GM12873 (cell line): ENCODE results near the gene JAKMIP1.

Experiments used
- CTCF ChIP-seq: IDR thresholded peaks from 2 replicates; pipeline ENCODE4 v1.5.1; 2012; ENCODE audit warnings: low read depth, mild to moderate bottlenecking, moderate library complexity, low read length, control low read depth; ENCODE audit not compliant: insufficient read depth; ENCODE audit errors: missing control alignments

Gene JAKMIP1

GRCh38 chr4:6027392-6027791 lies 173.0 kb downstream of the JAKMIP1 start:
- no peak for TF ChIP-seq CTCF

GRCh38 chr4:6024313-6024960 lies 175.9 kb downstream of the JAKMIP1 start:
- TF ChIP-seq CTCF = no peak

GRCh38 chr4:6023731-6024130 lies 176.6 kb downstream of the JAKMIP1 start:
- TF ChIP-seq CTCF = no peak

GRCh38 chr4:6022607-6023288 lies 177.6 kb downstream of the JAKMIP1 start:
- TF ChIP-seq CTCF = no peak

GRCh38 chr4:6021831-6022606 lies 178.3 kb downstream of the JAKMIP1 start:
- no peak for TF ChIP-seq CTCF

GRCh38 chr4:6020613-6021012 lies 179.7 kb downstream of the JAKMIP1 start:
- no peak for TF ChIP-seq CTCF

- peak; percentile 78 for TF ChIP-seq CTCF
These were observed 180.8 kb downstream of the JAKMIP1 start for GRCh38 chr4:6019316-6020263.
